Right ventricle myocardium superior (tissue), 1 donor: ENCODE measurements around the gene ZNF280B. TPM values are rescaled to one million over a fixed set of nuclear protein-coding genes. Genes with fewer than 3 reads are reported as not detected.
"Not testable (repeated sequence)": the region's sequence is repeated elsewhere in the genome, so short reads cannot be mapped to it uniquely, and the experiment has no call there.

ENCODE experiments used
- ATAC-seq: fragments of 200-7000 bp; cut with Tn5 transposase; one replicate; pipeline ENCODE4 v1.9.1; 2020; ENCODE audit warnings: mild to moderate bottlenecking; ENCODE audit not compliant: poor library complexity
- DNase-seq: peaks from one replicate; pipeline ENCODE4 v3.0.0-alpha.2; 2020
- intact Hi-C: fragments of 100-400 bp; cut with DNase I; formaldehyde crosslinking; loops from one replicate; pipeline ENCODE4 v1.11.2; 2022
- total RNA-seq: library from RNA; stranded (reverse); fragmentation: NEBNext Ultra II Directional; extraction: Animal tissue kit (Norgen Biotek cat#: 25700); gene quantifications from one replicate; pipeline ENCODE4 v1.2.1, GENCODE V29; 2021
- donor health status: DM: no; HTN: yes; CAD: no; lungs with severe emphysema.

The ZNF280B gene
- total RNA-seq, 1 donor from 2014 or later = 0.43 TPM

DNA sequence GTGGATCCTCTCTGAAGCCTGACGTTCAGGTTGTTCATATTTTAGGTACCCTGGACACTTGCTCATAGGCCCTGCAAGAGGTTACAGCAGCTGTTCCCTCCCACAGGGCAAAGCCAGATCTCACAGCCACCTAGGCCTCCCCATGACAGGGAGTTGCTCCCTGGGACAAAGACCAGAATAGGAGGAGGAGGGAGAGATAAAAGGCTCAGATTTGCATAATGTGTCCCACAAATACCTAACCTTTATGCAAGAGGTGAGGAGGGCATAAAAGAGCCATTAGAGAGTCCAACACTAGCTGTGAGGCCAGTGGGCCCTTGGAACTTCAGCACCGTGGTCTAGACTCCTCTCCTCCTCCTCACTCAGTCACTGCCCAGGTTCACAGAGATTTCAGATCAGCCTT, 33.8 kb downstream of the ZNF280B start:
- DNase-seq (no peak), ATAC-seq (no peak)
- intact Hi-C loops = no loop called here

DNA sequence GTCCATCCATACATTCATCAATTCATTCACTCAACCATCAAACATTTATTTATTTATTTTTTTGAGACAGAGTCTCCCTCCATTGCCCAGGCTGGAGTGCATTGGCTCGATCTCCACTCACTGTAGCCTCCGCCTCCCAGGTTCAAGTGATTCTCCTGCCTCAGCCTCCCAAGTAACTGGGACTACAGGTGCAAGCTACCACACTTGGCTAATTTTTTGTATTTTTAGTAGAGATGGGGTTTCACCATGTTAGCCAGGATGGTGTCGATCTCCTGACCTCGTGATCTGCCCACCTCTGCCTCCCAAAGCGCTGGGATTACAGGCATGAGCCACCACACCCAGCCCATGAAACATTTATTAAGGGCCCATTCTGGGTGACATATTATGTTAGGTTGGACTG, 37.4 kb downstream of the ZNF280B start:
- DNase-seq, ATAC-seq, intact Hi-C loops: not testable (repeated sequence)

DNA sequence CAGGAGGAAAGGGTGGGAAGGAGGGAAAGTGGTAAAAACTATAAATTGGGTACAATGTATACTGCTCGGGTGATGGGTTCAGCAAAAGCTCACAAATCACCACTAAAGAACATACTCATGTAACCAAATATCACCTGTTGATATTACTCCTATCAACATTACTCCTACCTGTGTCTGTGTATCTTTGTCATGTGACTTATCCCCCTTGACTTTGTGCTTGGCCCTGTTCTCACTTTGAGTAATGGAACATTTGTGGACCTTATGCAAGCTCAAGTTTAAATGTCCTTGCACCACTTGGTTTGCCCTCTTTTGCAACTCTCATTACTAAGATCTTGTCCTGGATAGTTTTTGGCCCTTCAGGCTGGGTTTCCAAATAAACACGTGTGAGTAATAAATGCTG, 39.0 kb downstream of the ZNF280B start:
- no peak for DNase-seq
- intact Hi-C loops = loop anchor here (10.0 kb wide), 1 partner anchor 215 kb away; no protein-coding TSS in a partner anchor
- no peak for ATAC-seq

DNA sequence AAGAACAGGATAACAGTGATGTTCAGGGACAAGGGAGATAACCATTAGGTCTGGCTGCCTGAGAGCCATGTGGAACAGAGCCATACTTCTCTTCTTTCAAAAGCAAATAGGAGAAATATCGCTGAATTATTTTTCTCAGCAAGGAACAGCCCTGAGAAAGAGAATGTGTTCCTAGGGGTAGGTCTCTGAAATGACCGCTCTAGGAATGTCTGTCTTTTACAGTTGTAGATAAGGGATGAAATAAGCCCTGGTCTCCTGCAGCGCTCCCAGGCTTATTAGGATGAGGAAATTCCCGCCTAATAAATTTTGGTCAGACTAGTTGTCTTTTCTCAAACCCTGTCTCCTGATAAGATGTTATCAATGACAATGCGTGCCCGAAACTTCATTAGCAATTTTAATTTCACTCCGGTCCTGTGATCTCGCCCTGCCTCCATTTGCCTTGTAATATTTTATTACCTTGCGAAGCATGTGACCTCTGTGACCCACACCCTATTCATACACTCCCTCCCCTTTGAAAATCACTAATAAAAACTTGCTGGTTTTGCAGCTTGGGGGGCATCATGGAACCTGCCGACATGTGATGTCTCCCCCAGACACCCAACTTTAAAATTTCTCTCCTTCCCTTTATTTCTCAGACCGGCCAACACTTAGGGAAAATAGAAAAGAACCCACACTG, 39.6 kb downstream of the ZNF280B start:
- not testable (repeated sequence) for ATAC-seq, DNase-seq
- intact Hi-C loops = loop anchor here (10.0 kb wide), 1 partner anchor 216 kb away; no protein-coding TSS in a partner anchor

DNA sequence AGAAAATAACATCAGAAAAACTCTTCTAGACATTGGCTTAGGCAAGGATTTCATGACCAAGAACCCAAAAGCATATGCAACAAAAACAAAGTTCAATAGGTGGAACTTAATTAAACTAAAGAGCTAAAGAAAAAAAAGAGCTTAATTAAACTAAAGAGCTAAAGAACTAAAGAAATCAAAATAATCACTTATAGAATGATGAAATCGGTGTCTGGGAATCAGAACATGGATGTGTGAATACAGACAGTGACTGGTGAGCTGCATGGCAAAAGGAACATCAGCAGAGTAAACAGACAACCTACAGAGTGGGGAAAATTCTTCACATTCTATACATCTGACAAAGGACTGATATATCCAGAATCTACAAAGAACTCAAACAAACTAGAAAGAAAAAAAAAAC, 41.4 kb downstream of the ZNF280B start:
- intact Hi-C loops = loop anchor here (10.0 kb wide), 1 partner anchor 218 kb away; no protein-coding TSS in a partner anchor
- DNase-seq (no peak), ATAC-seq (no peak)

DNA sequence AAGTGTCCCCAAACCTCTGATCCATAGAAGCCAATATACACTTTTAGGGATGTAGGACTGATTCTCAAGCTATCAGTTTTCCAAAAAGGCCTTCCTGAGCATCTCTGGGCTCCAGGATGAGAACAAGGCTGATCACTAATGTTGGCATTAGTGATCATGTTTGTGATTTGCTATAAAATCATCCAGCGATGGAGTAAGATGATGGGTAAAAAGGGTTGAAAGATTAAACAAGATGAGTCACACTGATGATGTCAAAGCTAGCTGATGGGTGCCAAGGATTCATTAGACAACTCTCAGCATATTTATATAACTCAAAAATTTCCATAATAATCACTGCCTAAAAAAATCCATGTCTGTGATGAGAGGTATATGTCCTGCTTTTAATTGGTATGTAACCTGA, 42.8 kb downstream of the ZNF280B start:
- no peak for DNase-seq
- intact Hi-C loops = loop anchor here (10.0 kb wide), 1 partner anchor 219 kb away; no protein-coding TSS in a partner anchor
- no peak for ATAC-seq

DNA sequence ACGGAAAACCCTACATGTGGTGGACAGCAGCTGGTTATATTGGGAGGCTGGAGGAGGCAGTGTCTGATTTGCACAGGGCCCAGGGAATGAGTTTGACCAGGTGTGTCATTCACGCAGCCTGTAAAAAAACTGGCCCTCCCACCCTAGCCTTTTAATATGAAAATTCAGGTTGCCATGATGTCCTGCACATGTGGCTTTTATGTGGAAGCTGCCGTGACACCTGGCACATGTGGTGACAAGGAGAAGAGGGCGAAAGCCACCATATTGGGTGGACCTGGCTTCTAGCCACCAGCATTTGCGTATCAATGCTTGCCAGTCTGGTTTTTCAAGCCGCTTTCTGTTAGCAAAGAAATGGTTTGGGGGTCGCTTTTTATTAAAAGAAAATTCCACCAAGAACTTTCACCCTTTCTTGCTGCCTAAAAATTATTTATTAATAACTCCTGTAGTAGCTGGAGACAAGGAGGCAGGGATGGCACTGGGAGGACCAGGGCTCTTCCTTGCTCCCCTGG, 43.4 kb downstream of the ZNF280B start:
- intact Hi-C loops = loop anchor here (10.0 kb wide), 1 partner anchor 220 kb away; no protein-coding TSS in a partner anchor
- no peak for ATAC-seq
- DNase-seq = no peak

DNA sequence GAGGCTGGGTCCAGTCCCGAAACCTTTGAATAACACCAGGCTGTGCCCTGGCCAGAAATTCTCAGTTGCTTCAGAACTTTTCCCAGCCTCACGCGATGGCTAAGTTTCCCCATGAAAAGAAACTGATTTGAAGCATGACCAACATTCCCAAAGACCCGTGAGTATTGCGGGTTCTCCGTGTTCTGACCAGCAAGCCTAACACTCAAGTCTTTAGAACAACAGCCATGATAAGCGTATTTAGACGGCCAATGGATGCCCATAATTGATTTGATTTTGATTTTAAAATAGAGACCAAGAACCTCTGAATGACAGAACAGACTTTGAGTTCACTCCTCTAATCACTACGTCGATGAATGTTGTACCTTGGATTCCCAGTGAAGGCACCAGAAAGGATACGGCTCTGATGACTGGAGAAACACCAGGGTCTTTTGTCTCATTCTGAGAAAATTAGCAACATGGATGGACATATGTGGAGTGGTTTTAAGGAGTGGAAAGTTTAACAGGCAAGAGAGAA, 43.9 kb downstream of the ZNF280B start:
- intact Hi-C loops = loop anchor here (5.0 to 10.0 kb wide), 2 partner anchors 220 to 493 kb away; no protein-coding TSS in a partner anchor
- ATAC-seq (no peak), DNase-seq (no peak)

DNA sequence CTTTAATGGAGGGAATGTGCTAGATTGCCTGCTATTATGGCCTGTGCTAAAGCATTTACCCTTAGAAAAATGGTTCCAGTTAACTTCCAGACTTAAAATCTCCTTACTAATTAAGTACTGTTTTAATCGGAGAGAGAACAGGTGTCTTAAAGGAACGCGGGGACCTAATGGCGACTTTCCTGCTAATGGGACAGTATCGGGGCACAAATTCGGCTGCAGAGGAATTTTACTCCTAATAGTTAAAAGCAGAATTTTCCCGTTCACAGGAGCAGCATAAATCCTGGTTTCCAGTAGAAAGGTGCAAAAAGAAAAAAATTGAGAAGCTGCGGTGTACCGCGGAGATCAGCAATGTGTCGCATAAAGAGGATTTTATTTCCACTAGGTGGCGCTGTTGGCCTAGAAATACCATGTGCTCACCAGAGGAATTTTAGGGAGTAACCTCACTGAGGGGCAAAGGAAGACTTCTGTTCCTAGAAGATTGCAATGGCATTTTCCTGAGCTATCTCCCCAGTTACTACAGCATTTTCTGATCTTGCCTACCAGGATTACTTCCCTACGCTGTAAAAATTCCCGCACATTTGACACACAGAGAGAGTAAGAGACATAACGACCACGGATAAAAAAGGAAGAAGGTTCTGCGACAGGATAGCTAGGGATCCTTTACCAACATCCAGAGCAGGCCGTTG, 44.5 kb downstream of the ZNF280B start:
- DNase-seq (no peak), ATAC-seq (peak; percentile 79)
- intact Hi-C loops = loop anchor here (5.0 to 10.0 kb wide), 2 partner anchors 221 to 493 kb away; no protein-coding TSS in a partner anchor

DNA sequence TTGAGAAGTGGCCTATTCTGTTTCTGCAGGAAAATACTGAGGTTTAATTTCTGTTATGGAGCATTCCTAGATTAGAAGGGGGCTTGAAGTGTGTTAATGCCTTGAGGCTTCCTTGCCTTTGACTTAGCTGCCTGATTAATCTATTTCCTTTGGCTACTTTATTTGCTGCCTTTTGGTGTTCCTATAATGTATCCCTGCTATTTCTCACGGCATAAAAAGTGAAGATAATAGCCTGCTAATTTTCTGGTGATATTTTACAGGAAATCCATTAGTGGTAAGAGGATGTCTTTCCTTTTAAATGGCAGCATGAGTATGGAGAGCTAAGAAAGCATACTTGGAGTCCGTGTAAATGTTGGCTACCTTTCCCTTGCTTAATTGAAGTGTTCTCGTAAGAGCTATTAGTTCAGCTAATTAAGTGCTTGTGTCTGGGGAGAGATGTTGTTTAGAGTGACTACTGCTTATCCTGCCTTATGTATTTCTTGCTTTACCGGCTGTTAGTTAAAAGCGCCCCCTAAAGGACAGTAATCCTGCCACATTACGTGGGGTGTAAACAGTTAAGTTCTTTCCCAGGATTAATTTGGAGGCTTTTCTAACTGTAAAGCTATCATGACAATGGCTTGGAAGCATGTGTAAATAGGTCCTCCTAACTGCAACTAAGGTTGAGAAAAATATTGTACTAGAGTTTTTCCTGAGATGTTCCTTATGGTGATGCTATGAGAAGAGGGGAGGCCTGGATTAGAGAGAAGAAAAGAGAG, 45.6 kb downstream of the ZNF280B start:
- ATAC-seq (no peak), DNase-seq (no peak)
- intact Hi-C loops = loop anchor here (5.0 to 10.0 kb wide), 2 partner anchors 222 to 494 kb away; no protein-coding TSS in a partner anchor

DNA sequence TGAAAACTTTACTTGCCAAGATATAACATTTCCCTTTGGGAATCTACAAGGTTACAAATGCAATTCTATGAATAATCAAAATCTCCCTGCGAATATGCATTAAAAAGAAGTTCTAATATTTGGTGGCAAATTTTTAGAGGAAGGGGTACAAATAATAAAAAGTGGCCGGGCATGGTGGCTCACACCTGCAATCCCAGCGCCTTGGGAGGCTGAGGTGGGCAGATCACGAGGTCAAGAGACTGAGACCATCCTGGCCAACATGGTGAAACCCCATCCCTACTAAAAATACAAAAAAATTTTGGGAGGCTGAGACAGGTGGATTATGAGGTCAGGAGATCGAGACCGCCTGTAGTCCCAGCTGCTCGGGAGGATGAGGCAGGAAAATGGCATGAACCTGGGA, 47.0 kb downstream of the ZNF280B start:
- DNase-seq = no peak
- no peak for ATAC-seq
- intact Hi-C loops = loop anchor here (5.0 to 10.0 kb wide), 2 partner anchors 223 to 496 kb away; no protein-coding TSS in a partner anchor

DNA sequence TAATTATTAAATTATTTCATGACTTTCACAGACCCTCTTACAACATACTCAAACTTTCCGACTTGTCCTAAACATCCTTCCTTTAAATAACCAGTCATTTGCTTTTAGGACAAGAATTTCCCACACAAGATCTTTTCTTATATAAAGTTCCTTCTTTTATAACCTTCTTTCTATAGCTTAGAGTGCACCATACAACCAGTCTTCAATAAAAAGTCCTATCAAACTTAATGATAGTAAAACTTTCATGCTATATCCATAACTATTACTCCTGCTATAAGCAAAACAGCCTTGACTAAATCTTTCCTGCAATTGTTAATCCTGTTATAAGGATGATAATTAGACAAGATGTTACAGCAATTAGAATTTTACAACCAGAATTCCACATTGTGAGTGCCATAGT, 47.4 kb downstream of the ZNF280B start:
- ATAC-seq = no peak
- intact Hi-C loops = loop anchor here (5.0 to 10.0 kb wide), 2 partner anchors 224 to 496 kb away; no protein-coding TSS in a partner anchor
- DNase-seq = no peak

DNA sequence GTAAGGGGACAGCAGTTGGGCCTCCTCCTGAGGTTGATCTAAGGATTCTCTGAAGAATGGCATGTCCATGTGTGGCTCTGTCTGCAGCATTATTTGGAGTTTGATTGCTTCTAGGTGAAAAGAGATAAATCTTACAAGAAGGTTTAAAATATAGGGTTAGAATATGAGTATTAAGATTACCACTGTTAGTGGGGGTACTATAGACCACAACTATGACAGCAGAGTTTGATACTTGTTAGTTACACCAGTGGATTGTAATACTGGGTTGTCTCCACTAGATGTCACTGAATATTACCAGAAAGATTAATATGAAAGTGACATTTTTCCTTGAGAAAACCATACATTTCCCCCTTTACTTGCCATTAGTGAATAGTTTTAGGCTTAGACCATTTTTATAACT, 47.9 kb downstream of the ZNF280B start:
- no peak for DNase-seq
- ATAC-seq = no peak
- intact Hi-C loops = loop anchor here (5.0 to 10.0 kb wide), 2 partner anchors 224 to 497 kb away; no protein-coding TSS in a partner anchor

DNA sequence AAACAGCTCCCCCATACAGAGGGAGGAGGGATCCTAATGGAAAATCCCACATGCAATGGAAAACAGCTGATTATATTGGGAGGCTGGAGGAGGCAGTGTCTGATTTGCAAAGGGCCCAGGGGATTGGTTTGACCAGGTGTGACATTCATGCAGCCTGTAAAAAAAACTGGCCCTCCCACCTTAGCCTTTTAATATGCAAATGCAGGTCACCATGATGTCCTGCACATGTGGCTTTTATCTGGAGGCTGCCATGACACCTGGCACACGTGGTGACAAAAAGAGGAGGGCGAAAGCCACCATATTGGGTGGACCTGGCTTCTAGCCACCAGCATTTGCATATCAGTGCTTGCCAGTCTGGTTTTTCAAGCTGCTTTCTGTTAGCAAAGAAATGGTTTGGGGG, 48.5 kb downstream of the ZNF280B start:
- intact Hi-C loops = loop anchor here (5.0 to 10.0 kb wide), 2 partner anchors 225 to 497 kb away; no protein-coding TSS in a partner anchor
- no peak for ATAC-seq
- DNase-seq = no peak

DNA sequence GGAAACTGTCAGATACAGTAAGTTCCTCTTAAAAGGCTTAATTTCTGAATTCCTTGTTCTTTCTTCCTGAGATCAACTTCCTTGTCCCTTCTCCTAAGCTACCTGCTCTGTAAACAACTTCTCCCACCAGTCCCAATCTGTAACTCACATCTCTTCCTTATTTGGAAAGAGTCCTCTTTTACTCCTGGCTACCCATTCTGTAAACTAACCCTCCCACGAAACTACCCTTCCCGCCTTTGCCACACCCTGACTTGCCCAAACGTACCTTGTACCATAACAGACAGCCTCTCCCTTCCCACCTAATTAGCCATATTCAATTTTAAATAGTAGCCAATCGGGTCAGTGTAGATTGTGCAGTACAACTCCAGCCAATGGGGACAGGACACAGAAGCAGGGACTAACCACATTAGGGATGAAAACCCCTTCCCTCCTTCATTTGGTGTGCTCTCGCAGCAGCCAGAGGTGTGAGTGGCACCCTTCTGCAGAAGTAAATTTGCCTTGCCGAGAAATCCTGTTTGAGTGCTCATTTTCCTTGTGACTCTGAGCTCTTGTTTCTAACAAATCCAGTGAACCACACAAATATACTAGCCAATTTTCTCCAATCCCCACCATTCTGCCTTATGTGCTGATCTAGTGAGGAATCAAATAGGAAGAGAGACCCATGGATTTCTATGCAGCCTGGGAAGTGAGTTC, 49.5 kb downstream of the ZNF280B start:
- DNase-seq (no peak), ATAC-seq (no peak)
- intact Hi-C loops = no loop called here

DNA sequence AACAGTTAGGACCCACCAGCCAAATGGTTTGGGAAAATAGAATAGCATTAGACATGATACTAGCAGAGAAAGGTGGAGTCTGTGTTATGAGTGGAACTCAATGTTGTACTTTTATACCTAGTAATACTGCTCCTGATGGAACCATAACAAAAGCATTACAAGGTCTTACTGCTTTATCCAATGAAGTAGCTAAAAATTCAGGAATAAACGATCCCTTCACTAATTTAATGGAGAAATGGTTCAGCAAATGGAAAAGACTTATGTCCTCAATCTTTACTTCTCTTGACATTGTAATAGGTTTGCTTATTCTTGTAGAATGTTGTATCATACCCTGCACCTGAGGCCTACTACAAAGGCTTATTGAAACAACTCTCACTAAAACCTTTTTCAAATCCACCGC, 50.2 kb downstream of the ZNF280B start:
- DNase-seq (no peak), ATAC-seq (no peak)
- intact Hi-C loops = no loop called here

DNA sequence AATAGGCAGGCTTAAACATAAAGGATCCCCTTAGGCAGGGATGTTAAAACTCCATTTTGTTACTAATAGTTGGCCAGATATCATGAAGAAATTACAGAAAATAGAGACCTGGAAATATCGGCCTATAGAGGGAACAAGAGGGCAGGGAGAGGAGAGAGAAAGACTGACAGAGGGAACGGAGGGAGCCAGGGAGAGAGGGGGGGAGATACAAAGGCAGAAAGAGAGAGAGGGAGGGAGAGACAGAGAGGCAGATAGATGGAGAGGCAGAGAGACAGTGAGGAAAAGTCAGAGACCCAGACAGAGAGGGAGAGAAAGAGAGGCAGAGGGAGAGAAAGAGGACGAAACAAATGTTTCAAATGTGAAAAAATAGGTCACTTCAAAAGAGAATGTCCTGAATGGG, 53.5 kb downstream of the ZNF280B start:
- no peak for ATAC-seq
- intact Hi-C loops = no loop called here

More for the DNA sequence above, 53.5 kb downstream of the ZNF280B start:
- DNase-seq = no peak
